Subcutaneous abdominal adipose tissue (tissue), 5 donors: Measurements from ENCODE around the gene PLCB4.

Experiments used
- H3K27ac ChIP-seq: one replicate; pipeline ENCODE4 v1.7.0; 2013; ENCODE audit warnings: low read depth, mild to moderate bottlenecking, inconsistent platforms, low read length, moderate library complexity
- H3K27me3 ChIP-seq, 5 donors: one replicate each; pipeline ENCODE4 v1.7.0; 2013; ENCODE audit warnings: low read length in 5 of 5, inconsistent platforms in 1 of 5; ENCODE audit not compliant: control insufficient read depth in 5 of 5, insufficient read depth in 4 of 5
- H3K36me3 ChIP-seq, 5 donors: one replicate each; pipeline ENCODE4 v1.7.0; 2013; ENCODE audit warnings: low read length in 5 of 5; ENCODE audit not compliant: control insufficient read depth in 5 of 5, insufficient read depth in 5 of 5
- H3K4me1 ChIP-seq, 5 donors: one replicate each; pipeline ENCODE4 v1.7.0; 2013; ENCODE audit warnings: low read length in 5 of 5, mild to moderate bottlenecking in 3 of 5, moderate library complexity in 1 of 5; ENCODE audit not compliant: control insufficient read depth in 5 of 5, insufficient read depth in 5 of 5
- H3K4me3 ChIP-seq, 5 donors: one replicate each; pipeline ENCODE4 v1.7.0; 2013; ENCODE audit warnings: low read length in 5 of 5, low read depth in 1 of 5
- H3K9ac ChIP-seq, 5 donors: one replicate each; pipeline ENCODE4 v1.7.0; 2013; ENCODE audit warnings: low read length in 5 of 5, mild to moderate bottlenecking in 4 of 5, moderate library complexity in 3 of 5
- H3K9me3 ChIP-seq, 5 donors: one replicate each; pipeline ENCODE4 v1.7.0; 2013; ENCODE audit warnings: low read length in 5 of 5; ENCODE audit not compliant: control insufficient read depth in 5 of 5
- donor health status: healthy.
- donor health status: healthy.
- donor health status: healthy.
- donor health status: healthy.
- donor health status: healthy.

The PLCB4 gene

GRCh38 chr20:9177278-9177677 lies 108.4 kb downstream of the PLCB4 start:
- H3K4me1 ChIP-seq, result peaks cover 0 to 10% (median 0%) of the 10 kb centered on the region in 5 donors
- H3K27me3 ChIP-seq, result no peaks in the 10 kb centered on the region
- H3K9me3 ChIP-seq, result no peaks in the 10 kb centered on the region
- H3K27ac ChIP-seq, result no peak overlapping the region
- no peak overlapping the region for H3K4me3 ChIP-seq
- H3K9ac ChIP-seq, result no peak overlapping the region
- no peaks in the 10 kb centered on the region for H3K36me3 ChIP-seq

DNA sequence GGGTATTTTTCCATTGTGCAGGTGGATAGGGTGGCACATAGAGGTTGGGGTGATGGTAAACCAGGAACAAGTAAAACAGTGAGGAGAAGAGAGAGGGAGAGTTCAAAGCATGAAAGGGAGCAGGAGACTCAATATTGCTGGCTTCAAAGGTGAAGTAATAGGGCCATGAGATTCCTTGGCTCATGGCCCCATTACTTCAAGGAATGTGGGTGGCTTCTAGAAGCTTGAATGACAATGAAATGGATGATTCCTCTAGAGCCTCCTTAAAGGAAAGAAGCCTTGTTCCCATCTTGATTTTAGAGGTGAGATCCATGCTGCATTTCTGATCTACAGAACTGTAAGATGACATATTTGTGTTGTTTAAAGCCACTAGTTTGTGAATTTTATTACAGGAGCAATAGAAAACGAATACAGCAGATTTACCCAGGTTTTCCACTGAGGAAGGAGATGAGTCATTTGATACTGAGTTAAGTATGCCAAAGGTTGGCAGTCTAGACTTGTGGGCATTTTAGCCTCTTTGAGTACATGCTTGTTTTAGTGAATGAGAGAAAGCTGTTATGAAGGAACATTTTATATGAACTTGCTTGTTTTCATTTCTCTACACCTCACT lies 110.4 kb downstream of the PLCB4 start:
- no peaks in the 10 kb centered on the region for H3K36me3 ChIP-seq
- no peak overlapping the region for H3K27ac ChIP-seq
- H3K9me3 ChIP-seq, result no peaks in the 10 kb centered on the region
- H3K9ac ChIP-seq, result no peak overlapping the region
- H3K27me3 ChIP-seq, result no peaks in the 10 kb centered on the region
- H3K4me3 ChIP-seq, result no peak overlapping the region
- H3K4me1 ChIP-seq, result peaks cover 0 to 10% (median 0%) of the 10 kb centered on the region in 5 donors

DNA sequence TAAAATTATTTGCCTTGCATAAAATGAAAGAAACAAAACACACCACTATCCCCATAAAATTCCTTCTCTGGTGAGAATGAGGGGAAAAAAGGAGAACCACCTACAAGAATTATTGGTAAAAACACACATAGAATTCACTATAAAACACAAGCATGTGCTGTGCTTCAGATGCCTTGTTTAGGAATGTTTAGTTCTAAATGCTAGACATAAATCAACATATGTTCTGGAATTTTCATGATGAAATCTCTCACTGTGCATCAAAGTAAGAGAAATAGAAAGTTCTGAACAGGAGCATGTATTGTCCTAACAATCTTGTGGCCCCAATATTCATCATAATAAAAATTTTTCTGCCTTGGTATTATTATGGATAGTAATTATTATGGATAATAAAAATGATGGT lies 111.0 kb downstream of the PLCB4 start:
- no peaks in the 10 kb centered on the region for H3K36me3 ChIP-seq
- H3K4me1 ChIP-seq, result peaks cover 0 to 10% (median 0%) of the 10 kb centered on the region in 5 donors
- no peak overlapping the region for H3K4me3 ChIP-seq
- H3K9me3 ChIP-seq, result no peaks in the 10 kb centered on the region
- H3K27ac ChIP-seq, result no peak overlapping the region
- no peak overlapping the region for H3K9ac ChIP-seq
- H3K27me3 ChIP-seq, result no peaks in the 10 kb centered on the region

DNA sequence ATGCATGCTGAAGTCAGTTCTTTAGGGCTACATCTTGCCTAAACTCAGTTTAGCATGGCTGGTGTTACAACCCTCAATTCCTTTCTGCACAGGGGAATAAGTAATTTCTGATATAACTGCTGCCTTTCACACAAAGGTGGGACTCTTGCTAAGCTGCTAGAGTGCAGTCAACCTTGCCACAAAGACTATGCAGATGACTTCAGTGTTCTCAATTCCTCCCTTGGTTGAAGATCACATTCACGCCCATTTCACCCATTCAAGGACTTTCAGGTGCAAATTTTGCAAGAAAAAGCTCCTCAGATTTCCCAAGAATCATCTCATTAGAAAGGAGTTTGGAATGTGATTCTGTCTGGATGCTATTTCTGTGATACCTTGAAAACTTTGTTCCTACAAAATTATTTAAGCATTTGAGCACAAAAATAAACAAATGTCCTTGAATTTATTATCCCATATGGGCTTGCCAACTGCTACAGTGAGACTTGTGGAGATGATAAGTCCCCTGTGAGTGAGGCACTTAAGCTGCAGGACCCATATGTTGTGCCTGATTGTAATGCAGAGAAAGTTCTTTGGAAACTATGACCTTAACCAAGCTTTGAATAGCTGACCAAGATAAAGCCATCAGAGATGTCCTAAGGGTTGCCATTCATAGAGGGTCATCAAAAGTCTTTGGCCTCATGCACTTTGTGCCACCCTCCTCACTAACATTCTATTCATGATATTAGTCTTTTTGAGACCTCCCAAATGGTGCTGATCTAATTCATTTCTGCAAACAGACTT lies 111.8 kb downstream of the PLCB4 start:
- Histone ChIP-seq H3K9ac (no peak overlapping the region), H3K36me3 (no peaks in the 10 kb centered on the region), H3K27ac (no peak overlapping the region), H3K9me3 (no peaks in the 10 kb centered on the region), H3K4me3 (no peak overlapping the region), H3K27me3 (no peaks in the 10 kb centered on the region), H3K4me1 (peaks cover 0 to 10% (median 0%) of the 10 kb centered on the region in 5 donors)

- Histone ChIP-seq H3K9me3 (no peaks in the 10 kb centered on the region), H3K36me3 (no peaks in the 10 kb centered on the region), H3K4me1 (no peaks in the 10 kb centered on the region), H3K27ac (no peak overlapping the region), H3K9ac (no peak overlapping the region), H3K27me3 (no peaks in the 10 kb centered on the region), H3K4me3 (no peak overlapping the region)
These were observed 116.6 kb downstream of the PLCB4 start for GRCh38 chr20:9185511-9185910.

DNA sequence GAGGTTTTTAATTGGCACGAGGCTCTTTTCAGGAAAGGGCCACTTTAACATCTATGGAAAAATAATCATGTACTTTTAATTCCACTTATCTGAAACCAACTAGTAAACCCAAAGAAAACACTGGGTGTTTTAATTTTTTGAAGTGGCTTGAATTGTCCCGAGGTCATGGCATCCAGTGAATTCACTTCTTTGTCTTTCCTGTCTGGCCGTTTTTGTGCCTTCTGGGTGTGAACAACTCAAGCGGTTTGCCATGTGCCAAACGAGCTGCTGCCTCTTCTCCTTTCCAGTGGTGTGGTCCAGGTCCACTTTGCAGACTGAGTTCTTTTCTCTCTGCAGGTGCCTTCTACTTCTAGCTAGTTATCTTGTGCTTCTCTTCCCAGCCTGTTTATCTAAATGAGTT lies 117.5 kb downstream of the PLCB4 start:
- Histone ChIP-seq H3K27ac (no peak overlapping the region), H3K9ac (no peak overlapping the region), H3K9me3 (no peaks in the 10 kb centered on the region)

DNA sequence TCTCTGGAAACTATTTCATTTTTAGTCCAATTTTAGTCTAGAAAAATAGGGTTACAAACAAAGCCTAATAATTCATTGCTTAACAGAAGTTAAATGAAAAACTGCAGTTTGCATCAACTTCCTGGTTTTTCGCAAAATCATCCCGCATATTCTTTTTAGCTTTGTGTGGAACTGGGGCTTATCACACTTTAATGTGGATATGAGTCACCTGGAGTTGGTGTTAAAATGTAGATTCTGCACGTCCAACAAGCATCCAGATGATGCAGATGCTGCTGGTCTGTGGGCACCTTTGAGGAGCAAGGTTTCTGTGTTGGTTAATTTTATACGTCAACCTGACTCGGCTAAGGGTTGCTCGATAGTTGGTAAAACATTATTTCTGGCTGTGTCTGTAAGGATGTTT lies 126.1 kb downstream of the PLCB4 start:
- Histone ChIP-seq H3K27me3 (no peaks in the 10 kb centered on the region), H3K4me1 (no peaks in the 10 kb centered on the region), H3K4me3 (no peak overlapping the region), H3K27ac (no peak overlapping the region), H3K9me3 (no peaks in the 10 kb centered on the region), H3K9ac (no peak overlapping the region), H3K36me3 (no peaks in the 10 kb centered on the region)

More for the DNA sequence above, 117.5 kb downstream of the PLCB4 start:
- Histone ChIP-seq H3K27me3 (no peaks in the 10 kb centered on the region), H3K36me3 (no peaks in the 10 kb centered on the region), H3K4me3 (no peak overlapping the region), H3K4me1 (no peaks in the 10 kb centered on the region)

DNA sequence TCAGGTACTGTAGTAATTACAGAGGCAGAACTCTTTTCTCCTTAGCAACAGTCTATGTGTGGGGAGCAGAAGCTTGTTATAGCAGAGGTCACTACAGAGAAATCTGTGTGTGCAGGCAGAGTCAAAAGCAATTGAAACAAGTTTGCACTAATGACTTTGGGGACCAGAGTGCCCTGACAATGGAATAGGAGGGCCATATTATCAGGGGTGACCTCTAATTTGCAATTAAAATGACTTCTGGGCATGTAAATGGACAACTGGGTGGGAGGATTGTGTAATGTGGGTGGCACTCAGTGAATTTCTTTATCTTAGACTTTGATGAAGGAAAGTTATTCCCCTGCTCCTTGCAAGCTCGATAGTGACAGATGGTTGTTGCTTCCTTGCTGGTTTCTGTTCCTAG lies 127.2 kb downstream of the PLCB4 start:
- no peaks in the 10 kb centered on the region for H3K27me3 ChIP-seq
- no peak overlapping the region for H3K27ac ChIP-seq
- no peak overlapping the region for H3K9ac ChIP-seq
- no peaks in the 10 kb centered on the region for H3K4me1 ChIP-seq
- H3K36me3 ChIP-seq, result no peaks in the 10 kb centered on the region
- no peaks in the 10 kb centered on the region for H3K9me3 ChIP-seq
- H3K4me3 ChIP-seq, result no peak overlapping the region

DNA sequence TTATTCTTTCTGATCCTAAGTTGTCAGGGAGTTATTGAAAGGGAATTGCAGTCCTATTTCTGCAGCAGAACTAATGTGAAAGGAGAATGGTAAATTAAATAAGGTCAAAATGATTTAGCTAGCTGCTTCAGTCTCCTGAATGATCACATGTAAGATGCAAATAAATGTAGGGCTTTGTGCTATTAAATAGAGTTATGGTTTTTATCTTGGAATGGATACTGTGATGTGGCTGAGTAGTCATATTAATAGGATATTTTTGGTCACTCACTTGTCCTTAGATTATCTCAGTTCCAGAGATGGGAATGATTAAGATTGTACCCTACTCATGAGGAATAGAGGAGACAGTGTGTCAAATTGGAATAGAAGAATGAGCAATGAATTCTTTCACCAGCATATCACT lies 129.6 kb downstream of the PLCB4 start:
- no peaks in the 10 kb centered on the region for H3K36me3 ChIP-seq
- H3K9me3 ChIP-seq, result no peaks in the 10 kb centered on the region

DNA sequence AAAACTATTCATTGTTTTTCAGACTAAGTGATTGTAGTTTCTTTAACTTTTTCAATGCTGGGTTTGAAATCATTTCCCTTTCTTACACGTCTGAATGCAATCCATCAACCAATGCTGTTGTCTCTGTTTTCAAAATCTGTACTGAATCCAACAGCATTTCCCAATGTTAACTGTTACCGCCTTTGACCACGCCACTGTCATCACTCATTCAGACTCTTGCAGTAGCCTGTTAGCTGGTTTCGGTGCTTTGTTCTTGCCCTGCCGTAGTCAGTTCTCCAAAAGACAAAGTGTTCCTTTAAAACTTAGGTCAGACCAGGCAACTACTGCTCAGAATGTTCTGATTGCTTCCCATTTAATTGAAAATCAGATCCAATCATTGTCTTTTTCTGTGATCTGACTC lies 131.3 kb downstream of the PLCB4 start:
- H3K4me3 ChIP-seq, result no peak overlapping the region
- H3K36me3 ChIP-seq, result no peaks in the 10 kb centered on the region
- no peaks in the 10 kb centered on the region for H3K27me3 ChIP-seq
- no peak overlapping the region for H3K9ac ChIP-seq
- no peaks in the 10 kb centered on the region for H3K4me1 ChIP-seq
- H3K27ac ChIP-seq, result no peak overlapping the region
- no peaks in the 10 kb centered on the region for H3K9me3 ChIP-seq

More for the DNA sequence above, 129.6 kb downstream of the PLCB4 start:
- Histone ChIP-seq H3K4me1 (no peaks in the 10 kb centered on the region), H3K27me3 (no peaks in the 10 kb centered on the region), H3K27ac (no peak overlapping the region), H3K4me3 (no peak overlapping the region), H3K9ac (no peak overlapping the region)
